Panc1 (cell line): ENCODE measurements around the gene MEF2A.

Source experiments
- POLR2AphosphoS5 ChIP-seq: IDR thresholded peaks from 2 replicates; pipeline ENCODE4 v1.6.1; 2012; ENCODE audit warnings: mild to moderate bottlenecking, low read depth, low read length, moderate library complexity
- REST ChIP-seq, 2 experiments: IDR thresholded peaks; 2 replicates each; pipeline ENCODE4 v1.6.1; 2011 to 2012; ENCODE audit warnings: low read depth in 2 of 2, control low read depth in 1 of 2, low read length in 1 of 2, mild to moderate bottlenecking in 1 of 2, moderate library complexity in 1 of 2; ENCODE audit not compliant: insufficient read depth in 1 of 2
- SIN3A ChIP-seq: IDR thresholded peaks from 2 replicates; pipeline ENCODE4 v1.6.1; 2012; ENCODE audit warnings: low read depth, mild to moderate bottlenecking, low read length, moderate library complexity, borderline replicate concordance; ENCODE audit not compliant: insufficient read depth
- TCF7L2 ChIP-seq: IDR thresholded peaks from 2 replicates; pipeline ENCODE4 v1.6.1; 2011; ENCODE audit warnings: mild to moderate bottlenecking, low read depth, low read length, inconsistent platforms
- TF ChIP-seq, protein P1 (sequence below): fragments of 450-650 bp; IDR thresholded peaks from 2 replicates; pipeline ENCODE4 v1.5.1; 2017; ENCODE audit warnings: mild to moderate bottlenecking

DNA sequence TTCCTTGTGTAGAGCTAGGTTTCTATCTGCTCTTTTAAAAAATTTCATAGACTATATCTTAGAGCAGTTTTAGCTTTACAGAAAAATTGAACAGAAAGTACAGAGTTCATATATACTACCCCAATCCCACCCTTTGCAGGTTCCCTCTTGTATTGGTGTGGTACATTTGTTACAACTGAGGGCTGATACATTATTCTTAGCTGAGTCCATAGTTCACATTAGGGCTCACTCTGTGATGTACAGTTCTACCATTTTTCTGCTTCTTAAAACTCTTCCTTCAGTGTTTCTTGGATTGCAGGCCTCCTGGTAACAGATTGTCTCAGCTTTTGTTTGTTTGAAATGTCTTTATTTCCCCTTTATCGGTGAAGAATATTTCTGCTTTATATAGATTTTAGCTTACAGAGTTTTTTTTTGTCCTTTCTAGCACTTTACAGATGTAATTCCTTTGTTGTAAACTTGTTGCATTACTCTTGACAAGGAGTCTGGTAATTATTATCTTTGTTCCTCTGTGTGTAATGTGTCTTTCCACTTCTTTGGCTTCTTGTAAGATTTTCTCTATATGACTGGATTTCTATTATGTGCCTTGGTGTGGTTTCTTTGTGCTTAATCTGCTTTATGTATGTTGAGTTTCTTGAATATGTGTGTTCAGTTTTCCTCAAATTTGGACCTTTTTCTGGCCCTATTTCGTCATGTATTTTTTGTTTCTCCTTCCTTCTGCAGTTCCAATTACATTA lies 25.3 kb downstream of the MEF2A start:
- TF ChIP-seq, protein P1, sequence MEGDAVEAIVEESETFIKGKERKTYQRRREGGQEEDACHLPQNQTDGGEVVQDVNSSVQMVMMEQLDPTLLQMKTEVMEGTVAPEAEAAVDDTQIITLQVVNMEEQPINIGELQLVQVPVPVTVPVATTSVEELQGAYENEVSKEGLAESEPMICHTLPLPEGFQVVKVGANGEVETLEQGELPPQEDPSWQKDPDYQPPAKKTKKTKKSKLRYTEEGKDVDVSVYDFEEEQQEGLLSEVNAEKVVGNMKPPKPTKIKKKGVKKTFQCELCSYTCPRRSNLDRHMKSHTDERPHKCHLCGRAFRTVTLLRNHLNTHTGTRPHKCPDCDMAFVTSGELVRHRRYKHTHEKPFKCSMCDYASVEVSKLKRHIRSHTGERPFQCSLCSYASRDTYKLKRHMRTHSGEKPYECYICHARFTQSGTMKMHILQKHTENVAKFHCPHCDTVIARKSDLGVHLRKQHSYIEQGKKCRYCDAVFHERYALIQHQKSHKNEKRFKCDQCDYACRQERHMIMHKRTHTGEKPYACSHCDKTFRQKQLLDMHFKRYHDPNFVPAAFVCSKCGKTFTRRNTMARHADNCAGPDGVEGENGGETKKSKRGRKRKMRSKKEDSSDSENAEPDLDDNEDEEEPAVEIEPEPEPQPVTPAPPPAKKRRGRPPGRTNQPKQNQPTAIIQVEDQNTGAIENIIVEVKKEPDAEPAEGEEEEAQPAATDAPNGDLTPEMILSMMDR, result no peak
- TF ChIP-seq POLR2AphosphoS5 (no peak), REST (IDR thresholded peaks at IDR 0.05; ENCODE audit: insufficient read depth in 1 of 2, low read depth in 2 of 2, low read length in 1 of 2) (no peak), SIN3A (no peak), TCF7L2 (no peak)
